Ovary (tissue), 9 donors: ENCODE data around the gene SYNDIG1. TPM values are rescaled to one million over a fixed set of nuclear protein-coding genes. Genes with fewer than 3 reads are reported as not detected.

ENCODE experiments used
- DNase-seq, 5 donors: peaks; one replicate each; pipeline ENCODE4 v3.0.0-alpha.2; 2019 to 2020
- H3K27ac ChIP-seq, 2 donors: fragments of 200-600 bp; one replicate each; pipeline versions ENCODE4 v1.5.1 to v1.8.0; 2019 to 2022
- H3K27me3 ChIP-seq: fragments of 200-600 bp; one replicate; pipeline ENCODE4 v1.8.0; 2022
- H3K36me3 ChIP-seq: fragments of 200-600 bp; sonication (generic); one replicate; pipeline ENCODE4 v1.5.1; 2019
- H3K4me1 ChIP-seq: one replicate; pipeline ENCODE4 v1.8.1; 2013; ENCODE audit warnings: mild to moderate bottlenecking, moderate library complexity; ENCODE audit not compliant: insufficient read depth
- H3K4me3 ChIP-seq: fragments of 200-600 bp; sonication (generic); one replicate; pipeline ENCODE4 v1.5.1; 2017
- H3K9me3 ChIP-seq, 2 donors: fragments of 200-600 bp in 1 of 2; sonication (generic) in 1 of 2; one replicate each; pipeline versions ENCODE4 v1.5.1 to v1.8.1; 2013 to 2019; ENCODE audit warnings: mild to moderate bottlenecking in 1 of 2, moderate library complexity in 1 of 2
- EP300 ChIP-seq: sonication (generic); formaldehyde crosslinking; IDR thresholded peaks from one replicate; pipeline ENCODE4 v1.6.1; 2017; ENCODE audit warnings: antibody characterized with exemption
- POLR2A ChIP-seq: fragments of 450-650 bp; IDR thresholded peaks from one replicate; pipeline ENCODE4 v1.6.1; 2017; ENCODE audit warnings: antibody characterized with exemption, mild to moderate bottlenecking, moderate library complexity
- WGBS, 3 donors: extraction: QIAGEN DNeasy Blood & Tissue Kit in 1 of 3; methylation state at CpG; one replicate each; pipeline versions ENCODE4 v1.1.5 to v1.1.7; 2013 to 2017; 5-methylcytosine and 5-hydroxymethylcytosine counted together
- intact Hi-C, 4 donors: fragments of 100-400 bp; cut with DNase I; formaldehyde crosslinking; loops; one replicate each; pipeline versions ENCODE4 v1.11.0 to v1.15.1; 2022 to 2023
- polyA plus RNA-seq, 2 donors: library from polyadenylated mRNA; stranded (reverse); fragments of 200-250 nt in 1 of 2; fragments of 350-450 nt in 1 of 2; fragmentation: Illumina TruSeq in 1 of 2; extraction: RNeasy Lipid Tissue Mini Kit (QIAGEN cat#74804) in 1 of 2; gene quantifications; one replicate each; pipeline ENCODE4 v1.2.3, GENCODE V29; 2013 to 2014
- total RNA-seq, 7 donors: library from RNA; depleted of rRNA in 2 of 7; stranded (reverse); fragments of >200 nt in 2 of 7; fragmentation: NEBNext Ultra II Directional in 3 of 7; extraction: Animal tissue kit (Norgen Biotek cat#: 25700) in 3 of 7; gene quantifications; one replicate each; pipeline versions ENCODE4 v1.1.0 to v1.2.4, GENCODE V29; 2016 to 2023
- TF ChIP-seq, protein P1 (sequence below), 3 donors: fragments of 450-650 bp in 2 of 3; fragments of 200-600 bp in 1 of 3; IDR thresholded peaks; one replicate each; pipeline versions ENCODE4 v1.5.1 to v1.8.0; 2016 to 2022; ENCODE audit warnings: antibody characterized with exemption in 3 of 3, mild to moderate bottlenecking in 1 of 3
- donor health status: DM: no; HTN: no; CAD: no; lungs with moderate emphysema.
- donor health status: DM: no; HTN: no; CAD: no.
- donor health status: Bipolar disorder and iron deficiency.
- donor health status: DM: yes; HTN: yes; CAD: no.
- donor health status: DM: no; HTN: no; CAD: no.
- donor health status: DM: yes; HTN: yes; CAD: no.

Gene SYNDIG1
- total and polyA plus RNA-seq, 9 donors, result 0.10 to 6.8 (median 1.1) TPM; not detected in 1

DNA sequence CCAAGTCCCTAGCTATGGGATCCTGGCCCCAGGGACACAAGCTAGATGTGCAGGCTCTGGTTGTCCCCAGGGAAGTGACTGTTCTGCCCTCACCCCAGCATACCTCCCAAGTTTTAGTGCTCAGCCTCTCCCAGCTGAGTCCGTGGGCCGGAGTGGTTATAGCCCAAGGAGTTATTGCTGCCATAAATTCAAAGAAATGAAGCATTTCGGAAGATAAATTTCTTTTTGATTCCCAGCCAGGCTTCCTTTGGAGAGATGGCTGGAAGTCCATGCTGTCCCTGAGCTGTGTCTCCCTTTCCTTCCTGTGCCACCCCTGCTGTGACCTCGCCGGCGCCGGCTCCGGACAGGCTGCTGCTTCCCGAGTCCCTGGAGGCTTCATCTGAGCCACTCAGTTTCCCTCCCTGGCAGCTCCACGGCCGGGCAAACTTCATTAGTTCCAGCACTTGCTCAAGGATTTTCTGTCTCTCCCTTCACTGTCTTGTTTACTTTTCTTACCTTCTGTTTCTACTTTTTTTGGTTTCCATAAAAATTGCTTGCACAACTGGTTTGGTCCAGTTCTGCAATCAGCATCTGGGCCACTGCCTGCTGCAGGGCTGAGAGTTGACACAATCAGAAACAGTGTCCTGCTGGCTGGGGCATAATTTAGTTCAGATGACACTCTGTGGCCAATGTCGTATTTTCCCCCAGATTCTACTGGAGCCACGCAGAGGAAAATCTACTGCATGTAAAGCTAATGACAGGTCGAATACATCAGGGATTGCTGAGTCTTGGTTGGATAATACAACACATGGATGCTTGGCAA lies 225.5 kb downstream of the SYNDIG1 start:
- DNase-seq, result peak in 2 of 5 donors; percentile 27 to 54
- Histone ChIP-seq H3K36me3 (no peaks in the 10 kb centered on the region), H3K27ac (no peak overlapping the region), H3K27me3 (no peaks in the 10 kb centered on the region), H3K9me3 (no peaks in the 10 kb centered on the region), H3K4me1 (peaks cover 7% of the 10 kb centered on the region), H3K4me3 (no peak overlapping the region)
- TF ChIP-seq, protein P1, sequence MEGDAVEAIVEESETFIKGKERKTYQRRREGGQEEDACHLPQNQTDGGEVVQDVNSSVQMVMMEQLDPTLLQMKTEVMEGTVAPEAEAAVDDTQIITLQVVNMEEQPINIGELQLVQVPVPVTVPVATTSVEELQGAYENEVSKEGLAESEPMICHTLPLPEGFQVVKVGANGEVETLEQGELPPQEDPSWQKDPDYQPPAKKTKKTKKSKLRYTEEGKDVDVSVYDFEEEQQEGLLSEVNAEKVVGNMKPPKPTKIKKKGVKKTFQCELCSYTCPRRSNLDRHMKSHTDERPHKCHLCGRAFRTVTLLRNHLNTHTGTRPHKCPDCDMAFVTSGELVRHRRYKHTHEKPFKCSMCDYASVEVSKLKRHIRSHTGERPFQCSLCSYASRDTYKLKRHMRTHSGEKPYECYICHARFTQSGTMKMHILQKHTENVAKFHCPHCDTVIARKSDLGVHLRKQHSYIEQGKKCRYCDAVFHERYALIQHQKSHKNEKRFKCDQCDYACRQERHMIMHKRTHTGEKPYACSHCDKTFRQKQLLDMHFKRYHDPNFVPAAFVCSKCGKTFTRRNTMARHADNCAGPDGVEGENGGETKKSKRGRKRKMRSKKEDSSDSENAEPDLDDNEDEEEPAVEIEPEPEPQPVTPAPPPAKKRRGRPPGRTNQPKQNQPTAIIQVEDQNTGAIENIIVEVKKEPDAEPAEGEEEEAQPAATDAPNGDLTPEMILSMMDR (IDR thresholded peaks at IDR 0.05), result no peak
- no peak for TF ChIP-seq POLR2A
- no peak for TF ChIP-seq EP300
- intact Hi-C loops, result loop anchor here in 2 of 4 donors (10.0 kb wide), 2 partner anchors 50 to 60 kb away; no protein-coding TSS in a partner anchor
- 18 to 21% (median 18%) methylated on average over 14 of the region's 14 CpGs for WGBS, 3 donors

DNA sequence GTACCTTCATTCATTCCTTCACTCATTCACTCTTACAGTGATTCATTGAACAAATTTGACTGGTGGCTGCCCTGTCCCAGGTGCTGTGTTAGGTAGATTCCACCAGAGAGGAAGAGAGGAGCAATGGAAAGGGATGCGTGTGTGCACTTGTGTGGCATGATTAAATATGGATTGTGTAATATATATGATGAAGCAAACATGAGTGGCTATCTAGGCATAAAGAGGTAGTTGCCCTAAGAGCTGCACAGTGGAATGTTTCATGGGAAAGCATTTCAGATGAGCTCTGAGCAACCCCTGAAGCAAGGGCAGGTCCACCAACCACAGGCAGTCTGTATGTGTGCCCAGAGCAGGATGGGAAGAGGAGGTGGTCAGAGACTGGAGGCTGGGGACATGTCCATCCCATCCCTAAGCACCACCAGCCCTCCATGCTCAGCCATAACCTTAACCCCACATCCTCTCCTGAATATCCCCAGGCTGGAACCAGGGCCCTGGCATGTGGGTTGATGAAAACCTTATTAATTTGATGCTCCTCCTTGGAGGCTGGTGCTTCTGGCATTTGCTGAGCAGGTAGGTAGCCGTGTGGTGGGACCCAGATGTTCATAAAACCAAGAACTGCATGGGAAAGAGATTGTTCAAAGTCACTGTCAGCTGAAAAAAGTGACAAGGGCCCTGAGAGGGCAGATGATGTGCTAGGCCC lies 226.2 kb downstream of the SYNDIG1 start:
- peaks cover 7% of the 10 kb centered on the region for H3K4me1 ChIP-seq
- 95 to 100% (median 97%) methylated on average over 2 of the region's 2 CpGs for WGBS, 3 donors
- intact Hi-C loops, result loop anchor here in 2 of 4 donors (10.0 kb wide), 2 partner anchors 49 to 61 kb away; no protein-coding TSS in a partner anchor
- no peaks in the 10 kb centered on the region for H3K36me3 ChIP-seq
- no peak overlapping the region for H3K27ac ChIP-seq
- H3K4me3 ChIP-seq, result no peak overlapping the region
- no peaks in the 10 kb centered on the region for H3K27me3 ChIP-seq
- DNase-seq, result no peak
- TF ChIP-seq, protein P1 (IDR thresholded peaks at IDR 0.05), result no peak
- TF ChIP-seq EP300 (no peak), POLR2A (no peak)
- no peaks in the 10 kb centered on the region for H3K9me3 ChIP-seq

DNA sequence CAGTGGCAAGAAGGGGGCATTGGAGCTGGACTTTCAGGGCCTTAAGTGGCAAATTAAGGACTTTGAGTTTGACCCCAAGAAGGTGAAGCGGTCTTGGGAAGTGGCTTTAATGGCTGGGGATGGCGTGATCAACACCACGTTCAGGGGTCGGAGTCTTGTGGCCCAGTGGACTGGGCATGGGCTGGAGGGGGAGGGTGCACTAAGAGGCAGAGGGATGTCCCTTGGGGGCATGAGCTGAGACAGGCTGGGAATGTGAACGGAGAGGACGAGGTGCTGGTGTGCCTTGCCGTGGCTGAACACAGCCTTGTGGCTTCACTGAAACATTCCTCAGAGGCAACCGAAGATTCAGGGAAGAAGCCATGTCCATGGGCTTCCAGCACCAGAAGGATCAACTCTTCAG lies 227.0 kb downstream of the SYNDIG1 start:
- H3K36me3 ChIP-seq, result no peaks in the 10 kb centered on the region
- H3K27me3 ChIP-seq, result no peaks in the 10 kb centered on the region
- H3K4me3 ChIP-seq, result no peak overlapping the region
- DNase-seq, result no peak
- no peak overlapping the region for H3K27ac ChIP-seq
- intact Hi-C loops, result loop anchor here in 2 of 4 donors (10.0 kb wide), 2 partner anchors 48 to 62 kb away; no protein-coding TSS in a partner anchor
- H3K9me3 ChIP-seq, result no peaks in the 10 kb centered on the region
- WGBS, 3 donors, result 95 to 97% (median 96%) methylated on average over 8 of the region's 8 CpGs
- TF ChIP-seq POLR2A, result no peak
- TF ChIP-seq, protein P1 (IDR thresholded peaks at IDR 0.05), result no peak
- no peak for TF ChIP-seq EP300
- H3K4me1 ChIP-seq, result peaks cover 7% of the 10 kb centered on the region

- H3K4me1 ChIP-seq, result peaks cover 7% of the 10 kb centered on the region
- no peaks in the 10 kb centered on the region for H3K9me3 ChIP-seq
- H3K27me3 ChIP-seq, result no peaks in the 10 kb centered on the region
- 92 to 96% (median 94%) methylated on average over 6 of the region's 6 CpGs for WGBS, 3 donors
- intact Hi-C loops, result loop anchor here in 2 of 4 donors (10.0 kb wide), 2 partner anchors 47 to 63 kb away; no protein-coding TSS in a partner anchor
- no peak overlapping the region for H3K27ac ChIP-seq
- DNase-seq, result no peak
- no peak overlapping the region for H3K4me3 ChIP-seq
- H3K36me3 ChIP-seq, result no peaks in the 10 kb centered on the region
- TF ChIP-seq EP300 (no peak), POLR2A (no peak)
- TF ChIP-seq, protein P1 (IDR thresholded peaks at IDR 0.05), result no peak
These were observed 228.0 kb downstream of the SYNDIG1 start for GRCh38 chr20:24697411-24697810.
